GM23338 (cell line): Measurements from ENCODE around the gene ANO10. TPM values are rescaled to one million over a fixed set of nuclear protein-coding genes. Genes with fewer than 3 reads are reported as not detected.

Experiments
- ATAC-seq: fragments of 200-7000 bp; cut with Tn5 transposase; 3 replicates; pipeline ENCODE4 v1.9.1; 2020
- DNase-seq: peaks from one replicate; pipeline ENCODE4 v3.0.0-alpha.2; 2015; ENCODE audit warnings: low spot score
- H2AFZ ChIP-seq: fragments of 200-600 bp; sonication (generic); 2 replicates; pipeline ENCODE4 v1.8.0; 2016; ENCODE audit warnings: antibody characterized with exemption, mild to moderate bottlenecking, moderate library complexity
- H3F3A ChIP-seq: fragments of 200-600 bp; sonication (generic); replicated peaks from 2 replicates; pipeline ENCODE4 v1.8.0; 2017; ENCODE audit warnings: antibody characterized with exemption, mixed run types, low read depth
- H3K27ac ChIP-seq: fragments of 200-600 bp; sonication (generic); 2 replicates; pipeline ENCODE4 v1.6.1; 2016; ENCODE audit warnings: low read depth
- H3K27me3 ChIP-seq: fragments of 200-600 bp; sonication (generic); 2 replicates; pipeline ENCODE4 v1.8.0; 2016; ENCODE audit warnings: mild to moderate bottlenecking, mixed run types, moderate library complexity; ENCODE audit not compliant: insufficient read depth
- H3K36me3 ChIP-seq: fragments of 200-600 bp; sonication (generic); 2 replicates; pipeline ENCODE4 v1.8.0; 2016; ENCODE audit warnings: mild to moderate bottlenecking; ENCODE audit not compliant: insufficient read depth
- H3K4me1 ChIP-seq: fragments of 200-600 bp; sonication (generic); 2 replicates; pipeline ENCODE4 v1.8.0; 2016; ENCODE audit warnings: mild to moderate bottlenecking, moderate library complexity; ENCODE audit not compliant: insufficient read depth
- H3K4me2 ChIP-seq: fragments of 200-600 bp; sonication (generic); 2 replicates; pipeline ENCODE4 v1.7.1; 2017; ENCODE audit warnings: mixed run types
- H3K4me3 ChIP-seq: fragments of 200-600 bp; sonication (generic); 2 replicates; pipeline ENCODE4 v1.6.1; 2016; ENCODE audit warnings: mixed run types
- H3K79me2 ChIP-seq: fragments of 200-600 bp; sonication (generic); replicated peaks from 2 replicates; pipeline ENCODE4 v1.8.0; 2017; ENCODE audit warnings: mild to moderate bottlenecking; ENCODE audit not compliant: insufficient read depth
- H3K9me2 ChIP-seq: fragments of 200-600 bp; sonication (generic); 2 replicates; pipeline ENCODE4 v1.8.0; 2017; ENCODE audit not compliant: insufficient read depth
- H4K20me1 ChIP-seq: fragments of 200-600 bp; sonication (generic); replicated peaks from 2 replicates; pipeline ENCODE4 v1.8.0; 2017; ENCODE audit warnings: mild to moderate bottlenecking; ENCODE audit not compliant: insufficient read depth
- H3K27ac Mint-ChIP-seq: 2 replicates; pipeline ENCODE4 v1.8.0; 2020; ENCODE audit warnings: inconsistent platforms, mild to moderate bottlenecking, moderate library complexity, mixed read lengths
- H3K27me3 Mint-ChIP-seq: 3 replicates; pipeline ENCODE4 v1.8.0; 2022; ENCODE audit warnings: low read depth, mild to moderate bottlenecking, moderate library complexity, mixed read lengths, inconsistent platforms; ENCODE audit not compliant: insufficient read depth, poor library complexity
- H3K36me3 Mint-ChIP-seq: 3 replicates; pipeline ENCODE4 v1.8.0; 2021; ENCODE audit warnings: low read depth, mild to moderate bottlenecking, inconsistent platforms, moderate library complexity, mixed read lengths
- H3K4me1 Mint-ChIP-seq: 3 replicates; pipeline ENCODE4 v1.8.0; 2020; ENCODE audit warnings: mild to moderate bottlenecking, inconsistent platforms, mixed read lengths
- H3K4me3 Mint-ChIP-seq: 3 replicates; pipeline ENCODE4 v1.8.0; 2021; ENCODE audit warnings: moderate library complexity, mild to moderate bottlenecking, inconsistent platforms, mixed read lengths
- H3K9me3 Mint-ChIP-seq: 3 replicates; pipeline ENCODE4 v1.8.0; 2020; ENCODE audit warnings: moderate library complexity, mild to moderate bottlenecking, inconsistent platforms, mixed read lengths
- CREB1 ChIP-seq: fragments of 250-450 bp; sonication (Bioruptor Pico); IDR thresholded peaks from 2 replicates; pipeline ENCODE4 v1.5.0; 2020; ENCODE audit warnings: low read depth, mild to moderate bottlenecking, moderate library complexity
- EZH2 ChIP-seq: fragments of 200-600 bp; sonication (generic); IDR thresholded peaks from one replicate; pipeline ENCODE4 v1.8.0; 2017; ENCODE audit warnings: antibody characterized with exemption, mild to moderate bottlenecking, low read depth; ENCODE audit not compliant: unreplicated experiment
- EZH2phosphoT487 ChIP-seq: fragments of 200-600 bp; sonication (generic); IDR thresholded peaks from one replicate; pipeline ENCODE4 v1.8.1; 2018; ENCODE audit warnings: antibody characterized with exemption; ENCODE audit not compliant: unreplicated experiment
- JUNB ChIP-seq: IDR thresholded peaks from one replicate; pipeline ENCODE4 v1.6.1; 2016; ENCODE audit warnings: antibody characterized with exemption; ENCODE audit not compliant: unreplicated experiment
- NANOG ChIP-seq: IDR thresholded peaks from 2 replicates; pipeline ENCODE4 v1.6.1; 2016; ENCODE audit warnings: antibody characterized with exemption, borderline replicate concordance
- POLR2AphosphoS5 ChIP-seq: IDR thresholded peaks from 2 replicates; pipeline ENCODE4 v1.6.1; 2016; ENCODE audit warnings: antibody characterized with exemption, low read depth
- STAT1 ChIP-seq: IDR thresholded peaks from one replicate; pipeline ENCODE4 v1.6.1; 2016; ENCODE audit warnings: antibody characterized with exemption; ENCODE audit not compliant: unreplicated experiment
- ZNF114 ChIP-seq: fragments of 250-450 bp; sonication (Bioruptor Pico); IDR thresholded peaks from 2 replicates; pipeline ENCODE4 v1.5.0; 2020; ENCODE audit warnings: mild to moderate bottlenecking, moderate library complexity
- ZNF331 ChIP-seq: fragments of 250-450 bp; sonication (Bioruptor Pico); IDR thresholded peaks from 2 replicates; pipeline ENCODE4 v1.5.0; 2020; ENCODE audit warnings: low read depth, mild to moderate bottlenecking, moderate library complexity
- polyA plus RNA-seq: library from polyadenylated mRNA; unstranded; fragments of >200 nt; fragmentation: Nextera tagmentation; extraction: Ambion mirVana; gene quantifications from 2 replicates; pipeline ENCODE4 v1.2.1, GENCODE V29; 2016
- total RNA-seq: library from RNA; depleted of rRNA; stranded (reverse); fragments of >200 nt; shearing (Covaris generic); gene quantifications from 2 replicates; pipeline ENCODE4 v1.2.3, GENCODE V29; 2014
- TF ChIP-seq, protein P1 (sequence below): fragments of 250-450 bp; sonication (Bioruptor Pico); IDR thresholded peaks from 2 replicates; pipeline ENCODE4 v1.5.0; 2020; ENCODE audit warnings: mild to moderate bottlenecking, moderate library complexity
- TF ChIP-seq, protein P2 (sequence below): IDR thresholded peaks from one replicate; pipeline ENCODE4 v1.6.1; 2018; ENCODE audit warnings: antibody characterized with exemption; ENCODE audit not compliant: unreplicated experiment
- TF ChIP-seq, protein P3 (sequence below): IDR thresholded peaks from 2 replicates; pipeline ENCODE4 v1.6.1; 2016; ENCODE audit warnings: antibody characterized with exemption
- TF ChIP-seq, protein P4 (sequence below), 2 experiments: fragments of 200-600 bp in 1 of 2; sonication (generic) in 1 of 2; conservative IDR thresholded peaks; 2 replicates each; pipeline versions ENCODE4 v1.5.1 to v1.6.1; 2016 to 2017; ENCODE audit warnings: antibody characterized with exemption in 2 of 2, low read depth in 2 of 2, mild to moderate bottlenecking in 2 of 2, moderate library complexity in 1 of 2

Gene ANO10
- total and polyA plus RNA-seq, 2 experiments from 2014 or later, result 29.2 to 48.1 TPM

DNA sequence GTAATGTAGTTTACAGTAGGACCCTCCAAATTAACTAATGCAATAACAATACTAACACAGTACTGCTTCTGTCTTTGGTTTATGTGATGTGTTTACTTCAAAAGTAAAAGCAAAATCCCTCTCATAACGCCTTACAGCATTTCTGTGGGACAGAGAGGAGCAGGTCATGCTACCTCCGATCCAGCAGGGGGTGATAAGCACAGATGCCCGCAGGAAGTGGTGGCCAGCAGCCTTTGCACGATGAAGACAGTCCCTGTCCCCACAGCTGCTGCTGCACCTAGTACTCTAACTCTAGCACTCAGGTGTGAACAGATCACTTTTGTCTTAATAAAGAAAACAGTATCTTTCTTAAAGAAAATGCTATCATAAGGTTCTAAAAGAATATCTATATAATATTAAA lies 38.3 kb downstream of the ANO10 start (continued):
- TF ChIP-seq EZH2, result no peak

DNA sequence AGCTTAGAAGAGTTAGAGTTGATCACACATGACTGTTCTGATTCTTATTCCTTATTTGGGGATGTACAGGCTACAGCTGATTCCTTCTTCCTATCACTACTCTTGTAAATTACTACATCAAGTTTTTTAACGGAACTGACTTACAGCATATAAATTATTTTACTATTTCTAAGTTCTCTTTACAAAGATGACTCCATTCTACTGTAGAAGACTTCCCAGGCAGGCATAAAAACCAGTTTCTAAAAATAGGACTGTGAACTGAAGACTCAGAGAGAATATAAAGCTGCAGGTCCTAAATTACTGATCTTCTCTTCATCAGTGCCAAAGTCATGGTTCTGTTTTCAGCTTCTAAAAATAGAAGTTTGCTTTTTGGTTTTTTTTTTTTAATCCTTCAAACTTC lies 38.9 kb downstream of the ANO10 start:
- Mint-ChIP-seq H3K9me3 (no peaks in the 10 kb centered on the region), H3K27ac (no peak overlapping the region), H3K27me3 (peaks cover 2% of the 10 kb centered on the region), H3K4me1 (peaks cover 24% of the 10 kb centered on the region), H3K4me3 (no peak overlapping the region), H3K36me3 (peaks cover 33% of the 10 kb centered on the region; the same call in 2 of the 3 replicates)
- no peaks in the 10 kb centered on the region for H3K79me2 ChIP-seq
- no peak overlapping the region for H3K4me2 ChIP-seq
- DNase-seq (no peak), ATAC-seq (no peak)
- no peaks in the 10 kb centered on the region for H3K36me3 ChIP-seq
- H3F3A ChIP-seq, result no peaks in the 10 kb centered on the region
- no peaks in the 10 kb centered on the region for H3K27me3 ChIP-seq
- no peak overlapping the region for H3K27ac ChIP-seq
- peaks cover 11% of the 10 kb centered on the region for H3K4me1 ChIP-seq
- TF ChIP-seq ZNF114 (CRISPR knock-in tag) (no peak), POLR2AphosphoS5 (no peak), EZH2 (no peak), NANOG (no peak), EZH2phosphoT487 (no peak), STAT1 (no peak), ZNF331 (CRISPR knock-in tag) (no peak), CREB1 (CRISPR knock-in tag) (no peak), JUNB (no peak)
- TF ChIP-seq, protein P1, sequence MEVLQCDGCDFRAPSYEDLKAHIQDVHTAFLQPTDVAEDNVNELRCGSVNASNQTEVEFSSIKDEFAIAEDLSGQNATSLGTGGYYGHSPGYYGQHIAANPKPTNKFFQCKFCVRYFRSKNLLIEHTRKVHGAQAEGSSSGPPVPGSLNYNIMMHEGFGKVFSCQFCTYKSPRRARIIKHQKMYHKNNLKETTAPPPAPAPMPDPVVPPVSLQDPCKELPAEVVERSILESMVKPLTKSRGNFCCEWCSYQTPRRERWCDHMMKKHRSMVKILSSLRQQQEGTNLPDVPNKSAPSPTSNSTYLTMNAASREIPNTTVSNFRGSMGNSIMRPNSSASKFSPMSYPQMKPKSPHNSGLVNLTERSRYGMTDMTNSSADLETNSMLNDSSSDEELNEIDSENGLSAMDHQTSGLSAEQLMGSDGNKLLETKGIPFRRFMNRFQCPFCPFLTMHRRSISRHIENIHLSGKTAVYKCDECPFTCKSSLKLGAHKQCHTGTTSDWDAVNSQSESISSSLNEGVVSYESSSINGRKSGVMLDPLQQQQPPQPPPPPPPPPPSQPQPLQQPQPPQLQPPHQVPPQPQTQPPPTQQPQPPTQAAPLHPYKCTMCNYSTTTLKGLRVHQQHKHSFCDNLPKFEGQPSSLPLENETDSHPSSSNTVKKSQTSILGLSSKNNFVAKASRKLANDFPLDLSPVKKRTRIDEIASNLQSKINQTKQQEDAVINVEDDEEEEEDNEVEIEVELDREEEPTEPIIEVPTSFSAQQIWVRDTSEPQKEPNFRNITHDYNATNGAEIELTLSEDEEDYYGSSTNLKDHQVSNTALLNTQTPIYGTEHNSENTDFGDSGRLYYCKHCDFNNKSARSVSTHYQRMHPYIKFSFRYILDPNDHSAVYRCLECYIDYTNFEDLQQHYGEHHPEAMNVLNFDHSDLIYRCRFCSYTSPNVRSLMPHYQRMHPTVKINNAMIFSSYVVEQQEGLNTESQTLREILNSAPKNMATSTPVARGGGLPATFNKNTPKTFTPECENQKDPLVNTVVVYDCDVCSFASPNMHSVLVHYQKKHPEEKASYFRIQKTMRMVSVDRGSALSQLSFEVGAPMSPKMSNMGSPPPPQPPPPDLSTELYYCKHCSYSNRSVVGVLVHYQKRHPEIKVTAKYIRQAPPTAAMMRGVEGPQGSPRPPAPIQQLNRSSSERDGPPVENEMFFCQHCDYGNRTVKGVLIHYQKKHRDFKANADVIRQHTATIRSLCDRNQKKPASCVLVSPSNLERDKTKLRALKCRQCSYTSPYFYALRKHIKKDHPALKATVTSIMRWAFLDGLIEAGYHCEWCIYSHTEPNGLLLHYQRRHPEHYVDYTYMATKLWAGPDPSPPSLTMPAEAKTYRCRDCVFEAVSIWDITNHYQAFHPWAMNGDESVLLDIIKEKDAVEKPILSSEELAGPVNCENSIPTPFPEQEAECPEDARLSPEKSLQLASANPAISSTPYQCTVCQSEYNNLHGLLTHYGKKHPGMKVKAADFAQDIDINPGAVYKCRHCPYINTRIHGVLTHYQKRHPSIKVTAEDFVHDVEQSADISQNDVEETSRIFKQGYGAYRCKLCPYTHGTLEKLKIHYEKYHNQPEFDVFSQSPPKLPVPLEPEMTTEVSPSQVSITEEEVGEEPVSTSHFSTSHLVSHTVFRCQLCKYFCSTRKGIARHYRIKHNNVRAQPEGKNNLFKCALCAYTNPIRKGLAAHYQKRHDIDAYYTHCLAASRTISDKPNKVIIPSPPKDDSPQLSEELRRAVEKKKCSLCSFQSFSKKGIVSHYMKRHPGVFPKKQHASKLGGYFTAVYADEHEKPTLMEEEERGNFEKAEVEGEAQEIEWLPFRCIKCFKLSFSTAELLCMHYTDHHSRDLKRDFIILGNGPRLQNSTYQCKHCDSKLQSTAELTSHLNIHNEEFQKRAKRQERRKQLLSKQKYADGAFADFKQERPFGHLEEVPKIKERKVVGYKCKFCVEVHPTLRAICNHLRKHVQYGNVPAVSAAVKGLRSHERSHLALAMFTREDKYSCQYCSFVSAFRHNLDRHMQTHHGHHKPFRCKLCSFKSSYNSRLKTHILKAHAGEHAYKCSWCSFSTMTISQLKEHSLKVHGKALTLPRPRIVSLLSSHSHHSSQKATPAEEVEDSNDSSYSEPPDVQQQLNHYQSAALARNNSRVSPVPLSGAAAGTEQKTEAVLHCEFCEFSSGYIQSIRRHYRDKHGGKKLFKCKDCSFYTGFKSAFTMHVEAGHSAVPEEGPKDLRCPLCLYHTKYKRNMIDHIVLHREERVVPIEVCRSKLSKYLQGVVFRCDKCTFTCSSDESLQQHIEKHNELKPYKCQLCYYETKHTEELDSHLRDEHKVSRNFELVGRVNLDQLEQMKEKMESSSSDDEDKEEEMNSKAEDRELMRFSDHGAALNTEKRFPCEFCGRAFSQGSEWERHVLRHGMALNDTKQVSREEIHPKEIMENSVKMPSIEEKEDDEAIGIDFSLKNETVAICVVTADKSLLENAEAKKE (CRISPR knock-in tag), result no peak
- TF ChIP-seq, protein P2, sequence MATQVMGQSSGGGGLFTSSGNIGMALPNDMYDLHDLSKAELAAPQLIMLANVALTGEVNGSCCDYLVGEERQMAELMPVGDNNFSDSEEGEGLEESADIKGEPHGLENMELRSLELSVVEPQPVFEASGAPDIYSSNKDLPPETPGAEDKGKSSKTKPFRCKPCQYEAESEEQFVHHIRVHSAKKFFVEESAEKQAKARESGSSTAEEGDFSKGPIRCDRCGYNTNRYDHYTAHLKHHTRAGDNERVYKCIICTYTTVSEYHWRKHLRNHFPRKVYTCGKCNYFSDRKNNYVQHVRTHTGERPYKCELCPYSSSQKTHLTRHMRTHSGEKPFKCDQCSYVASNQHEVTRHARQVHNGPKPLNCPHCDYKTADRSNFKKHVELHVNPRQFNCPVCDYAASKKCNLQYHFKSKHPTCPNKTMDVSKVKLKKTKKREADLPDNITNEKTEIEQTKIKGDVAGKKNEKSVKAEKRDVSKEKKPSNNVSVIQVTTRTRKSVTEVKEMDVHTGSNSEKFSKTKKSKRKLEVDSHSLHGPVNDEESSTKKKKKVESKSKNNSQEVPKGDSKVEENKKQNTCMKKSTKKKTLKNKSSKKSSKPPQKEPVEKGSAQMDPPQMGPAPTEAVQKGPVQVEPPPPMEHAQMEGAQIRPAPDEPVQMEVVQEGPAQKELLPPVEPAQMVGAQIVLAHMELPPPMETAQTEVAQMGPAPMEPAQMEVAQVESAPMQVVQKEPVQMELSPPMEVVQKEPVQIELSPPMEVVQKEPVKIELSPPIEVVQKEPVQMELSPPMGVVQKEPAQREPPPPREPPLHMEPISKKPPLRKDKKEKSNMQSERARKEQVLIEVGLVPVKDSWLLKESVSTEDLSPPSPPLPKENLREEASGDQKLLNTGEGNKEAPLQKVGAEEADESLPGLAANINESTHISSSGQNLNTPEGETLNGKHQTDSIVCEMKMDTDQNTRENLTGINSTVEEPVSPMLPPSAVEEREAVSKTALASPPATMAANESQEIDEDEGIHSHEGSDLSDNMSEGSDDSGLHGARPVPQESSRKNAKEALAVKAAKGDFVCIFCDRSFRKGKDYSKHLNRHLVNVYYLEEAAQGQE, result no peak
- TF ChIP-seq, protein P3, sequence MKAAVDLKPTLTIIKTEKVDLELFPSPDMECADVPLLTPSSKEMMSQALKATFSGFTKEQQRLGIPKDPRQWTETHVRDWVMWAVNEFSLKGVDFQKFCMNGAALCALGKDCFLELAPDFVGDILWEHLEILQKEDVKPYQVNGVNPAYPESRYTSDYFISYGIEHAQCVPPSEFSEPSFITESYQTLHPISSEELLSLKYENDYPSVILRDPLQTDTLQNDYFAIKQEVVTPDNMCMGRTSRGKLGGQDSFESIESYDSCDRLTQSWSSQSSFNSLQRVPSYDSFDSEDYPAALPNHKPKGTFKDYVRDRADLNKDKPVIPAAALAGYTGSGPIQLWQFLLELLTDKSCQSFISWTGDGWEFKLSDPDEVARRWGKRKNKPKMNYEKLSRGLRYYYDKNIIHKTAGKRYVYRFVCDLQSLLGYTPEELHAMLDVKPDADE, result no peak
- TF ChIP-seq, protein P4, sequence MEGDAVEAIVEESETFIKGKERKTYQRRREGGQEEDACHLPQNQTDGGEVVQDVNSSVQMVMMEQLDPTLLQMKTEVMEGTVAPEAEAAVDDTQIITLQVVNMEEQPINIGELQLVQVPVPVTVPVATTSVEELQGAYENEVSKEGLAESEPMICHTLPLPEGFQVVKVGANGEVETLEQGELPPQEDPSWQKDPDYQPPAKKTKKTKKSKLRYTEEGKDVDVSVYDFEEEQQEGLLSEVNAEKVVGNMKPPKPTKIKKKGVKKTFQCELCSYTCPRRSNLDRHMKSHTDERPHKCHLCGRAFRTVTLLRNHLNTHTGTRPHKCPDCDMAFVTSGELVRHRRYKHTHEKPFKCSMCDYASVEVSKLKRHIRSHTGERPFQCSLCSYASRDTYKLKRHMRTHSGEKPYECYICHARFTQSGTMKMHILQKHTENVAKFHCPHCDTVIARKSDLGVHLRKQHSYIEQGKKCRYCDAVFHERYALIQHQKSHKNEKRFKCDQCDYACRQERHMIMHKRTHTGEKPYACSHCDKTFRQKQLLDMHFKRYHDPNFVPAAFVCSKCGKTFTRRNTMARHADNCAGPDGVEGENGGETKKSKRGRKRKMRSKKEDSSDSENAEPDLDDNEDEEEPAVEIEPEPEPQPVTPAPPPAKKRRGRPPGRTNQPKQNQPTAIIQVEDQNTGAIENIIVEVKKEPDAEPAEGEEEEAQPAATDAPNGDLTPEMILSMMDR (conservative IDR thresholded peaks at IDR 0.05; ENCODE audit: low read depth in 2 of 2), result no peak
- no peak overlapping the region for H2AFZ ChIP-seq
- H4K20me1 ChIP-seq, result no peaks in the 10 kb centered on the region
- no peak overlapping the region for H3K4me3 ChIP-seq
- no peaks in the 10 kb centered on the region for H3K9me2 ChIP-seq
